ENCODE measurements around the gene FRRS1.

Gene FRRS1

DNA sequence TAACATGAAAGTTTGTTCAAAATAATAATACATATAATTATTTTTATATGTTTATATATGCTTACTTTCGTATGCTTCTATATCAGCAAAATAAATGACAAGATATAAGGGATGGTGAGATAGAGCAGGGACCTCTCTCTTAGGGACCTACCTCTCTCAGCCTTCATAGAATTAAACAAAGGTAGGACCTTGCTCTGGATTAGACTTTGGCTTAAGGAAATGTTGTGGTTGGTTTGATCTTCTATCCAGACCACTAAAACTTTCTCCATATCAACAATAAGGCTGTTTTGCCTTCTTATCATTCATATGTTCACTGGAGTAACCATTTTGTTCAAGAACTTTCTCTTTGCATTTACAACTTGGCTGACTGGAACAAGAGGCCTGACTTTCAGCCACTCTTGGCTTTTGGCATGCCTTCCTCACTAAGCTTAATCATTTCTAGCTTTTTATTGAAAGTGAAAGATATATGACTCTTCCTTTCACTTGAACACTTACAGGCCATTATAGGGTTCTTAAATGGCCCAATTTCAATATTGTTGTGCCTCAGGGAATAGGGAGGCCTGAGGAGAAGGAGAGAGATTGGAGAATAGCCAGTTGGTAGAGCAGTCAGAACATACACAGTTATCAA, 14.4 kb downstream of the FRRS1 start:
- POLR2A ChIA-PET = no interaction called here
- no peak overlapping the region for H3K4me3 ChIP-seq (ENCODE audit: low read depth, low read length)
- TF ChIP-seq, protein P1, sequence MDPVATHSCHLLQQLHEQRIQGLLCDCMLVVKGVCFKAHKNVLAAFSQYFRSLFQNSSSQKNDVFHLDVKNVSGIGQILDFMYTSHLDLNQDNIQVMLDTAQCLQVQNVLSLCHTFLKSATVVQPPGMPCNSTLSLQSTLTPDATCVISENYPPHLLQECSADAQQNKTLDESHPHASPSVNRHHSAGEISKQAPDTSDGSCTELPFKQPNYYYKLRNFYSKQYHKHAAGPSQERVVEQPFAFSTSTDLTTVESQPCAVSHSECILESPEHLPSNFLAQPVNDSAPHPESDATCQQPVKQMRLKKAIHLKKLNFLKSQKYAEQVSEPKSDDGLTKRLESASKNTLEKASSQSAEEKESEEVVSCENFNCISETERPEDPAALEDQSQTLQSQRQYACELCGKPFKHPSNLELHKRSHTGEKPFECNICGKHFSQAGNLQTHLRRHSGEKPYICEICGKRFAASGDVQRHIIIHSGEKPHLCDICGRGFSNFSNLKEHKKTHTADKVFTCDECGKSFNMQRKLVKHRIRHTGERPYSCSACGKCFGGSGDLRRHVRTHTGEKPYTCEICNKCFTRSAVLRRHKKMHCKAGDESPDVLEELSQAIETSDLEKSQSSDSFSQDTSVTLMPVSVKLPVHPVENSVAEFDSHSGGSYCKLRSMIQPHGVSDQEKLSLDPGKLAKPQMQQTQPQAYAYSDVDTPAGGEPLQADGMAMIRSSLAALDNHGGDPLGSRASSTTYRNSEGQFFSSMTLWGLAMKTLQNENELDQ (tag by site-specific recombination; IDR thresholded peaks at IDR 0.05; ENCODE audit: low read depth) = no peak
- 0 out of 2 replicates have a peak, but pooled peaks have one; percentile 11 for TF ChIP-seq PRDM1 (tag by site-specific recombination; IDR thresholded peaks at IDR 0.05)
- H3K27ac ChIP-seq (ENCODE audit: extremely low read depth, low read depth, low read length) = no peak overlapping the region
- no peaks in the 10 kb centered on the region for H3K4me1 ChIP-seq (ENCODE audit: control insufficient read depth, insufficient read depth, low read length)
- CTCF ChIA-PET = no interaction called here
- H3K9me3 ChIP-seq (ENCODE audit: control insufficient read depth, insufficient read depth, low read depth, low read length) = no peaks in the 10 kb centered on the region
- H3K36me3 ChIP-seq (ENCODE audit: control insufficient read depth in 2 of 2, insufficient read depth in 1 of 2, low read length in 2 of 2) = no peaks in the 10 kb centered on the region

DNA sequence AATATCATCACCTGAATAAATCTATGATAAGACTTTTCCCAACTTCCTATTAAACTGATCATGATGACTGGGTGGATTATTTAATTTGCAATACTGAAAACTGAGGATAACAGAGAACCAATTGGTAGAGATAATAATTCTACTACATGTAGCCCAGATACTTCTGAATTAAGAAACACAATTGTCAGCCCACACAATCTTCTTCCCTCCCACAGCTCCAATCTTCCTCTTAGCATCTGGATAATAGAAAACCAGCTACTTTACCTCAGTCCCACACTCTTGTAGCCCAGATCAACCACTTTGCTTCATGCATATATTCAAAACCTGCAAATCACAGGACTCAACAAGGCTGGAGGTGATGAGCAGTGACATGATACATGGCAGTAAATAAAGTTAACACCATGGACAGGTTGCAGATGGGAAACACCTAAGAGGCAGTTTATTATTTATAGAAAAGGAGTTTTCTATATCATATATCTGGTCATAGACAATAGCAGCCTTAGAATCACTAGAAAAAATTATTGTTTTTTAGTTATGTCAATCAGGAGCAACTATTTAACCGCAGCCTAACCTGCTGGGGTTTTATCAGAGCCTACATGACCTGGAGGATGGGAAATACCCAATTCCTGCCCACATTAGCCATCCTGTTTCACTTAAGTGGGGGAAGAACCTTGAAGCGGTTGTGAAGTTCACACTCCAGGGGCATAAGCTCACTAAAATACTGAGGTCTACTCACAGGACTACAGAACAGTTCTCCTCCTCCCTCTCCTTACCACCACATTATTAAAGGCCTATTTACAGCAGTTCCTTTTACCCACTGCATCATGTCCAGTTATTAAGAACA, 16.7 kb downstream of the FRRS1 start:
- Histone ChIP-seq H3K36me3 (ENCODE audit: control insufficient read depth in 2 of 2, insufficient read depth in 1 of 2, low read length in 2 of 2) (peaks cover 0 to 6% of the 10 kb centered on the region in 2 experiments; a peak in 1 of 3 replicates), H3K27ac (ENCODE audit: extremely low read depth, low read depth, low read length) (no peak overlapping the region), H3K4me1 (ENCODE audit: control insufficient read depth, insufficient read depth, low read length) (no peaks in the 10 kb centered on the region), H3K4me3 (ENCODE audit: low read depth, low read length) (no peak overlapping the region), H3K9me3 (ENCODE audit: control insufficient read depth, insufficient read depth, low read depth, low read length) (no peaks in the 10 kb centered on the region)
- POLR2A ChIA-PET = no interaction called here
- TF ChIP-seq ZEB2 (tag by site-specific recombination; IDR thresholded peaks at IDR 0.05) = no peak
- TF ChIP-seq ZNF654 (tag by site-specific recombination; IDR thresholded peaks at IDR 0.05; ENCODE audit: low read depth) = no peak
- no peak for TF ChIP-seq ZNF416 (tag by site-specific recombination; IDR thresholded peaks at IDR 0.05)
- TF ChIP-seq ZNF660 (tag by site-specific recombination; IDR thresholded peaks at IDR 0.05) = no peak
- TF ChIP-seq KLF7 (tag by site-specific recombination; IDR thresholded peaks at IDR 0.05; ENCODE audit: borderline replicate concordance) = no peak
- TF ChIP-seq ZNF549 (tag by site-specific recombination; IDR thresholded peaks at IDR 0.05) = no peak
- TF ChIP-seq, protein P2, sequence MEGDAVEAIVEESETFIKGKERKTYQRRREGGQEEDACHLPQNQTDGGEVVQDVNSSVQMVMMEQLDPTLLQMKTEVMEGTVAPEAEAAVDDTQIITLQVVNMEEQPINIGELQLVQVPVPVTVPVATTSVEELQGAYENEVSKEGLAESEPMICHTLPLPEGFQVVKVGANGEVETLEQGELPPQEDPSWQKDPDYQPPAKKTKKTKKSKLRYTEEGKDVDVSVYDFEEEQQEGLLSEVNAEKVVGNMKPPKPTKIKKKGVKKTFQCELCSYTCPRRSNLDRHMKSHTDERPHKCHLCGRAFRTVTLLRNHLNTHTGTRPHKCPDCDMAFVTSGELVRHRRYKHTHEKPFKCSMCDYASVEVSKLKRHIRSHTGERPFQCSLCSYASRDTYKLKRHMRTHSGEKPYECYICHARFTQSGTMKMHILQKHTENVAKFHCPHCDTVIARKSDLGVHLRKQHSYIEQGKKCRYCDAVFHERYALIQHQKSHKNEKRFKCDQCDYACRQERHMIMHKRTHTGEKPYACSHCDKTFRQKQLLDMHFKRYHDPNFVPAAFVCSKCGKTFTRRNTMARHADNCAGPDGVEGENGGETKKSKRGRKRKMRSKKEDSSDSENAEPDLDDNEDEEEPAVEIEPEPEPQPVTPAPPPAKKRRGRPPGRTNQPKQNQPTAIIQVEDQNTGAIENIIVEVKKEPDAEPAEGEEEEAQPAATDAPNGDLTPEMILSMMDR (tag by site-specific recombination; IDR thresholded peaks at IDR 0.05) = no peak
- TF ChIP-seq, protein P3, sequence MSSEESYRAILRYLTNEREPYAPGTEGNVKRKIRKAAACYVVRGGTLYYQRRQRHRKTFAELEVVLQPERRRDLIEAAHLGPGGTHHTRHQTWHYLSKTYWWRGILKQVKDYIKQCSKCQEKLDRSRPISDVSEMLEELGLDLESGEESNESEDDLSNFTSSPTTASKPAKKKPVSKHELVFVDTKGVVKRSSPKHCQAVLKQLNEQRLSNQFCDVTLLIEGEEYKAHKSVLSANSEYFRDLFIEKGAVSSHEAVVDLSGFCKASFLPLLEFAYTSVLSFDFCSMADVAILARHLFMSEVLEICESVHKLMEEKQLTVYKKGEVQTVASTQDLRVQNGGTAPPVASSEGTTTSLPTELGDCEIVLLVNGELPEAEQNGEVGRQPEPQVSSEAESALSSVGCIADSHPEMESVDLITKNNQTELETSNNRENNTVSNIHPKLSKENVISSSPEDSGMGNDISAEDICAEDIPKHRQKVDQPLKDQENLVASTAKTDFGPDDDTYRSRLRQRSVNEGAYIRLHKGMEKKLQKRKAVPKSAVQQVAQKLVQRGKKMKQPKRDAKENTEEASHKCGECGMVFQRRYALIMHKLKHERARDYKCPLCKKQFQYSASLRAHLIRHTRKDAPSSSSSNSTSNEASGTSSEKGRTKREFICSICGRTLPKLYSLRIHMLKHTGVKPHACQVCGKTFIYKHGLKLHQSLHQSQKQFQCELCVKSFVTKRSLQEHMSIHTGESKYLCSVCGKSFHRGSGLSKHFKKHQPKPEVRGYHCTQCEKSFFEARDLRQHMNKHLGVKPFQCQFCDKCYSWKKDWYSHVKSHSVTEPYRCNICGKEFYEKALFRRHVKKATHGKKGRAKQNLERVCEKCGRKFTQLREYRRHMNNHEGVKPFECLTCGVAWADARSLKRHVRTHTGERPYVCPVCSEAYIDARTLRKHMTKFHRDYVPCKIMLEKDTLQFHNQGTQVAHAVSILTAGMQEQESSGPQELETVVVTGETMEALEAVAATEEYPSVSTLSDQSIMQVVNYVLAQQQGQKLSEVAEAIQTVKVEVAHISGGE (tag by site-specific recombination; conservative IDR thresholded peaks at IDR 0.05; ENCODE audit: low read depth) = no peak
- no peak for TF ChIP-seq ZFP69B (tag by site-specific recombination; IDR thresholded peaks at IDR 0.05)
- no peak for TF ChIP-seq KLF9 (tag by site-specific recombination; IDR thresholded peaks at IDR 0.05; ENCODE audit: low read depth)
- TF ChIP-seq ZNF350 (tag by site-specific recombination; IDR thresholded peaks at IDR 0.05) = no peak
- no peak for TF ChIP-seq SP3 (tag by site-specific recombination; IDR thresholded peaks at IDR 0.05)
- TF ChIP-seq ZNF19 (tag by site-specific recombination; IDR thresholded peaks at IDR 0.05; ENCODE audit: low read depth) = no peak
- TF ChIP-seq, protein P4, sequence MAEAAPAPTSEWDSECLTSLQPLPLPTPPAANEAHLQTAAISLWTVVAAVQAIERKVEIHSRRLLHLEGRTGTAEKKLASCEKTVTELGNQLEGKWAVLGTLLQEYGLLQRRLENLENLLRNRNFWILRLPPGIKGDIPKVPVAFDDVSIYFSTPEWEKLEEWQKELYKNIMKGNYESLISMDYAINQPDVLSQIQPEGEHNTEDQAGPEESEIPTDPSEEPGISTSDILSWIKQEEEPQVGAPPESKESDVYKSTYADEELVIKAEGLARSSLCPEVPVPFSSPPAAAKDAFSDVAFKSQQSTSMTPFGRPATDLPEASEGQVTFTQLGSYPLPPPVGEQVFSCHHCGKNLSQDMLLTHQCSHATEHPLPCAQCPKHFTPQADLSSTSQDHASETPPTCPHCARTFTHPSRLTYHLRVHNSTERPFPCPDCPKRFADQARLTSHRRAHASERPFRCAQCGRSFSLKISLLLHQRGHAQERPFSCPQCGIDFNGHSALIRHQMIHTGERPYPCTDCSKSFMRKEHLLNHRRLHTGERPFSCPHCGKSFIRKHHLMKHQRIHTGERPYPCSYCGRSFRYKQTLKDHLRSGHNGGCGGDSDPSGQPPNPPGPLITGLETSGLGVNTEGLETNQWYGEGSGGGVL (tag by site-specific recombination; IDR thresholded peaks at IDR 0.05) = no peak
- CTCF ChIA-PET = no interaction called here

All from HEK293 (cell line).